Breast epithelium (tissue), 3 donors: ENCODE data around the gene SCARB2.

Source experiments
- POLR2A ChIP-seq: fragments of 450-650 bp; IDR thresholded peaks from one replicate; pipeline ENCODE4 v1.6.1; 2016; ENCODE audit warnings: antibody characterized with exemption, mild to moderate bottlenecking, moderate library complexity
- POLR2AphosphoS5 ChIP-seq, 3 donors: sonication (generic); formaldehyde crosslinking; IDR thresholded peaks; one replicate each; pipeline ENCODE4 v1.6.1; 2017; ENCODE audit warnings: antibody characterized with exemption in 3 of 3
- TF ChIP-seq, protein P1 (sequence below), 3 donors: fragments of 450-650 bp; IDR thresholded peaks; one replicate each; pipeline ENCODE4 v1.5.1; 2016 to 2017; ENCODE audit warnings: antibody characterized with exemption in 3 of 3, mild to moderate bottlenecking in 3 of 3, moderate library complexity in 3 of 3

DNA sequence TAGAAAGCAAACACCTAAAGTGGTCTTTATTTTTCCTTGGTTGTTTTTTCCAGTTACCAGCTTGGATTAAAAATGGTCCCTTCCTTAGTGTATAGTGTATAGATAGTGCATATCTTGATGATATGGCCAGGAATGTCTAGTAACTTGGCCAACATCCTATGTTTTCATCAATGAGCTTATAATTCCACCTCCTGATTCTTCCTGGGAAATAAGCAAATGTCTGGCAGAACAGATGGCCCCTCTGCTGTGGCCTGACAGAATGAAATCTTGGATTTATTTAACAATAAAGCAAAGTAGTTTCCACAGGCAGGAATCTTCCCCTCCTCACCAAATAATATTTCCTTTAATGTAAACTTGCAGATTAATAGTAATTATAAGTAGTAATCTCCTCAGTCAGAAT is 6.1 kb downstream of the SCARB2 start:
- TF ChIP-seq, protein P1, sequence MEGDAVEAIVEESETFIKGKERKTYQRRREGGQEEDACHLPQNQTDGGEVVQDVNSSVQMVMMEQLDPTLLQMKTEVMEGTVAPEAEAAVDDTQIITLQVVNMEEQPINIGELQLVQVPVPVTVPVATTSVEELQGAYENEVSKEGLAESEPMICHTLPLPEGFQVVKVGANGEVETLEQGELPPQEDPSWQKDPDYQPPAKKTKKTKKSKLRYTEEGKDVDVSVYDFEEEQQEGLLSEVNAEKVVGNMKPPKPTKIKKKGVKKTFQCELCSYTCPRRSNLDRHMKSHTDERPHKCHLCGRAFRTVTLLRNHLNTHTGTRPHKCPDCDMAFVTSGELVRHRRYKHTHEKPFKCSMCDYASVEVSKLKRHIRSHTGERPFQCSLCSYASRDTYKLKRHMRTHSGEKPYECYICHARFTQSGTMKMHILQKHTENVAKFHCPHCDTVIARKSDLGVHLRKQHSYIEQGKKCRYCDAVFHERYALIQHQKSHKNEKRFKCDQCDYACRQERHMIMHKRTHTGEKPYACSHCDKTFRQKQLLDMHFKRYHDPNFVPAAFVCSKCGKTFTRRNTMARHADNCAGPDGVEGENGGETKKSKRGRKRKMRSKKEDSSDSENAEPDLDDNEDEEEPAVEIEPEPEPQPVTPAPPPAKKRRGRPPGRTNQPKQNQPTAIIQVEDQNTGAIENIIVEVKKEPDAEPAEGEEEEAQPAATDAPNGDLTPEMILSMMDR (IDR thresholded peaks at IDR 0.05): no peak
- TF ChIP-seq POLR2A (no peak), POLR2AphosphoS5 (IDR thresholded peaks at IDR 0.05) (no peak)
